Suprapubic skin (tissue), 4 donors: ENCODE measurements around the gene ERBIN. TPM values are rescaled to one million over a fixed set of nuclear protein-coding genes. Genes with fewer than 3 reads are reported as not detected.

Experiments used
- DNase-seq, 2 donors: peaks; one replicate each; pipeline ENCODE4 v3.0.0-alpha.2; 2019; ENCODE audit warnings: low spot score in 2 of 2
- H3K27ac ChIP-seq: fragments of 200-600 bp; sonication (generic); one replicate; pipeline ENCODE4 v1.5.1; 2019
- H3K27me3 ChIP-seq: fragments of 200-600 bp; sonication (generic); one replicate; pipeline ENCODE4 v1.5.1; 2019
- H3K36me3 ChIP-seq: fragments of 200-600 bp; sonication (generic); one replicate; pipeline ENCODE4 v1.5.1; 2019
- H3K4me1 ChIP-seq: fragments of 200-600 bp; sonication (generic); one replicate; pipeline ENCODE4 v1.5.1; 2019
- H3K4me3 ChIP-seq: fragments of 200-600 bp; sonication (generic); one replicate; pipeline ENCODE4 v1.5.1; 2019; ENCODE audit warnings: mild to moderate bottlenecking
- H3K9me3 ChIP-seq: fragments of 200-600 bp; sonication (generic); one replicate; pipeline ENCODE4 v1.5.1; 2019
- CTCF ChIP-seq, 2 donors: fragments of 200-600 bp in 1 of 2; fragments of 450-650 bp in 1 of 2; sonication (generic) in 1 of 2; IDR thresholded peaks; one replicate each; pipeline ENCODE4 v1.5.1; 2016 to 2019; ENCODE audit warnings: antibody characterized with exemption in 2 of 2, mild to moderate bottlenecking in 1 of 2, moderate library complexity in 1 of 2
- EP300 ChIP-seq: sonication (generic); formaldehyde crosslinking; IDR thresholded peaks from one replicate; pipeline ENCODE4 v1.6.1; 2017; ENCODE audit warnings: antibody characterized with exemption
- POLR2A ChIP-seq, 2 donors: fragments of 450-650 bp; IDR thresholded peaks; one replicate each; pipeline ENCODE4 v1.6.1; 2017; ENCODE audit warnings: antibody characterized with exemption in 2 of 2, mild to moderate bottlenecking in 2 of 2, moderate library complexity in 2 of 2
- POLR2AphosphoS5 ChIP-seq, 3 donors: sonication (generic); formaldehyde crosslinking; IDR thresholded peaks; one replicate each; pipeline ENCODE4 v1.6.1; 2017; ENCODE audit warnings: antibody characterized with exemption in 3 of 3
- WGBS: methylation state at CpG from one replicate; pipeline ENCODE4 v1.1.5; 2018; 5-methylcytosine and 5-hydroxymethylcytosine counted together
- total RNA-seq, 4 donors: library from RNA; depleted of rRNA; stranded (reverse); fragments of >200 nt; gene quantifications; one replicate each; pipeline ENCODE4 v1.1.0, GENCODE V29; 2016

The ERBIN gene
- total RNA-seq, 4 donors from 2014 or later = 84.6 to 141 (median 97.3) TPM

GRCh38 chr5:65978251-65978650 is 51.9 kb downstream of the ERBIN start:
- no peaks in the 10 kb centered on the region for H3K4me1 ChIP-seq
- no peaks in the 10 kb centered on the region for H3K36me3 ChIP-seq
- no peak for DNase-seq
- no peaks in the 10 kb centered on the region for H3K9me3 ChIP-seq
- no peak for TF ChIP-seq POLR2AphosphoS5 (IDR thresholded peaks at IDR 0.05)
- 88% methylated on average over 3 of the region's 3 CpGs for WGBS
- H3K4me3 ChIP-seq = no peak overlapping the region
- no peak overlapping the region for H3K27ac ChIP-seq
- no peaks in the 10 kb centered on the region for H3K27me3 ChIP-seq

GRCh38 chr5:65981548-65981947 is 55.2 kb downstream of the ERBIN start:
- Histone ChIP-seq H3K27me3 (no peaks in the 10 kb centered on the region), H3K27ac (no peak overlapping the region), H3K36me3 (no peaks in the 10 kb centered on the region), H3K4me1 (peaks cover 15% of the 10 kb centered on the region), H3K4me3 (no peak overlapping the region), H3K9me3 (no peaks in the 10 kb centered on the region)
- no peak for DNase-seq
- TF ChIP-seq POLR2A (IDR thresholded peaks at IDR 0.05) = no peak
- TF ChIP-seq POLR2AphosphoS5 (IDR thresholded peaks at IDR 0.05) = no peak
- TF ChIP-seq CTCF (IDR thresholded peaks at IDR 0.05) = no peak
- TF ChIP-seq EP300 = no peak
- 94% methylated on average over 1 of the region's 1 CpG for WGBS

GRCh38 chr5:65981969-65982619 is 55.7 kb downstream of the ERBIN start:
- H3K4me3 ChIP-seq = no peak overlapping the region
- TF ChIP-seq POLR2AphosphoS5 (IDR thresholded peaks at IDR 0.05) = no peak
- TF ChIP-seq EP300 = no peak
- no peak for TF ChIP-seq POLR2A (IDR thresholded peaks at IDR 0.05)
- TF ChIP-seq CTCF (IDR thresholded peaks at IDR 0.05) = no peak
- WGBS = 90% methylated on average over 3 of the region's 3 CpGs
- no peaks in the 10 kb centered on the region for H3K27me3 ChIP-seq
- no peak for DNase-seq
- H3K27ac ChIP-seq = no peak overlapping the region
- H3K36me3 ChIP-seq = no peaks in the 10 kb centered on the region
- no peaks in the 10 kb centered on the region for H3K9me3 ChIP-seq
- H3K4me1 ChIP-seq = peaks cover 16% of the 10 kb centered on the region

- Histone ChIP-seq H3K9me3 (no peaks in the 10 kb centered on the region), H3K4me1 (peaks cover 16% of the 10 kb centered on the region), H3K27me3 (no peaks in the 10 kb centered on the region), H3K36me3 (no peaks in the 10 kb centered on the region), H3K4me3 (no peak overlapping the region), H3K27ac (no peak overlapping the region)
- WGBS = 96% methylated on average over 1 of the region's 1 CpG
- TF ChIP-seq CTCF (IDR thresholded peaks at IDR 0.05) (no peak), POLR2AphosphoS5 (IDR thresholded peaks at IDR 0.05) (no peak), EP300 (no peak), POLR2A (IDR thresholded peaks at IDR 0.05) (no peak)
- DNase-seq = no peak
Observed at GRCh38 chr5:65982635-65983034, 56.3 kb downstream of the ERBIN start.

- Histone ChIP-seq H3K27ac (no peak overlapping the region), H3K27me3 (no peaks in the 10 kb centered on the region), H3K4me3 (no peak overlapping the region), H3K4me1 (peaks cover 16% of the 10 kb centered on the region), H3K36me3 (no peaks in the 10 kb centered on the region), H3K9me3 (no peaks in the 10 kb centered on the region)
- WGBS = 92% methylated on average over 10 of the region's 10 CpGs
- DNase-seq = no peak
- TF ChIP-seq POLR2A (IDR thresholded peaks at IDR 0.05) (no peak), EP300 (no peak), CTCF (IDR thresholded peaks at IDR 0.05) (no peak), POLR2AphosphoS5 (IDR thresholded peaks at IDR 0.05) (no peak)
Observed at GRCh38 chr5:65984098-65984885, 57.9 kb downstream of the ERBIN start.
